Sigmoid colon (tissue), 7 donors: Measurements from ENCODE around the gene VPS29. TPM values are rescaled to one million over a fixed set of nuclear protein-coding genes. Genes with fewer than 3 reads are reported as not detected.

Experiments used
- DNase-seq: peaks from one replicate; pipeline ENCODE4 v3.0.0-alpha.2; 2019
- H3K27ac ChIP-seq, 4 donors: fragments of 200-600 bp; sonication (generic); one replicate each; pipeline ENCODE4 v1.5.1; 2016 to 2019; ENCODE audit warnings: mild to moderate bottlenecking in 1 of 4
- H3K27me3 ChIP-seq, 3 donors: fragments of 200-600 bp; sonication (generic); one replicate each; pipeline ENCODE4 v1.5.1; 2019; ENCODE audit warnings: mild to moderate bottlenecking in 1 of 3
- H3K36me3 ChIP-seq, 4 donors: fragments of 200-600 bp; sonication (generic); one replicate each; pipeline ENCODE4 v1.5.1; 2016 to 2019
- H3K4me1 ChIP-seq, 4 donors: fragments of 200-600 bp; sonication (generic); one replicate each; pipeline ENCODE4 v1.5.1; 2017 to 2019
- H3K4me3 ChIP-seq, 4 donors: fragments of 200-600 bp; sonication (generic); one replicate each; pipeline ENCODE4 v1.5.1; 2017 to 2019; ENCODE audit warnings: mild to moderate bottlenecking in 2 of 4, moderate library complexity in 1 of 4
- H3K9me3 ChIP-seq, 4 donors: fragments of 200-600 bp in 3 of 4; sonication (generic) in 3 of 4; one replicate each; pipeline versions ENCODE4 v1.5.1 to v1.6.1; 2013 to 2019
- CTCF ChIP-seq, 4 experiments: fragments of 450-650 bp in 3 of 4; fragments of 200-600 bp in 1 of 4; IDR thresholded peaks; one replicate each; pipeline ENCODE4 v1.5.1; 2016 to 2019; ENCODE audit warnings: antibody characterized with exemption in 4 of 4, mild to moderate bottlenecking in 3 of 4, moderate library complexity in 2 of 4
- EP300 ChIP-seq, 4 donors: sonication (generic); formaldehyde crosslinking; IDR thresholded peaks; one replicate each; pipeline ENCODE4 v1.6.1; 2017; ENCODE audit warnings: antibody characterized with exemption in 4 of 4
- POLR2A ChIP-seq, 2 donors: fragments of 450-650 bp; IDR thresholded peaks; one replicate each; pipeline ENCODE4 v1.6.1; 2016; ENCODE audit warnings: antibody characterized with exemption in 2 of 2, mild to moderate bottlenecking in 2 of 2, moderate library complexity in 2 of 2
- POLR2AphosphoS5 ChIP-seq, 4 donors: sonication (generic); formaldehyde crosslinking; IDR thresholded peaks; one replicate each; pipeline ENCODE4 v1.6.1; 2017; ENCODE audit warnings: antibody characterized with exemption in 4 of 4
- WGBS, 2 donors: extraction: QIAGEN DNeasy Blood & Tissue Kit; methylation state at CpG; one replicate each; pipeline ENCODE4 v1.1.7; 2013; 5-methylcytosine and 5-hydroxymethylcytosine counted together
- intact Hi-C: fragments of 100-400 bp; cut with DNase I; formaldehyde crosslinking; loops from one replicate; pipeline ENCODE4 v1.15.1; 2023
- polyA plus RNA-seq, 3 donors: library from polyadenylated mRNA; stranded (reverse); fragments of 200-250 nt; gene quantifications; one replicate each; pipeline ENCODE4 v1.2.3, GENCODE V29; 2013
- total RNA-seq, 4 donors: library from RNA; depleted of rRNA; stranded (reverse); fragments of >200 nt; gene quantifications; one replicate each; pipeline ENCODE4 v1.1.0, GENCODE V29; 2016
- donor health status: healthy with polysubstance abuse.
- donor health status: Bipolar disorder and iron deficiency.
- donor health status: healthy.

VPS29 gene
- total and polyA plus RNA-seq, 7 donors = 120 to 281 (median 189) TPM

GRCh38 chr12:110543252-110543959 is 41.5 kb upstream of the VPS29 start:
- no peak for TF ChIP-seq CTCF (IDR thresholded peaks at IDR 0.05)
- peak in 1 of 4 donors; percentile 58 for TF ChIP-seq EP300 (IDR thresholded peaks at IDR 0.05)
- TF ChIP-seq POLR2AphosphoS5 (IDR thresholded peaks at IDR 0.05) = peak; percentile 41 to 68 (median 53)
- Histone ChIP-seq H3K36me3 (peaks cover 0 to 20% (median 6%) of the 10 kb centered on the region in 4 donors), H3K27ac (peak overlapping the region; percentile 82 to 88 (median 83)), H3K27me3 (no peaks in the 10 kb centered on the region), H3K9me3 (no peaks in the 10 kb centered on the region), H3K4me3 (no peak overlapping the region), H3K4me1 (peaks cover 0 to 68% (median 56%) of the 10 kb centered on the region in 4 donors)
- intact Hi-C loops = loop anchor here (5.0 kb wide), 1 partner anchor 39 kb away; the partner anchor contains the start of gene PPTC7
- peak; percentile 98 for DNase-seq
- WGBS, 2 donors = 35 to 69% methylated on average over 7 of the region's 7 CpGs

GRCh38 chr12:110540048-110540447 is 38.1 kb upstream of the VPS29 start:
- Histone ChIP-seq H3K27ac (peak overlapping the region in 1 of 4 donors; percentile 88), H3K36me3 (peaks cover 0 to 36% (median 11%) of the 10 kb centered on the region in 4 donors), H3K4me1 (peaks cover 0 to 70% (median 54%) of the 10 kb centered on the region in 4 donors), H3K27me3 (no peaks in the 10 kb centered on the region), H3K4me3 (no peak overlapping the region), H3K9me3 (no peaks in the 10 kb centered on the region)
- TF ChIP-seq POLR2AphosphoS5 (IDR thresholded peaks at IDR 0.05) = no peak
- TF ChIP-seq CTCF (IDR thresholded peaks at IDR 0.05) = no peak
- TF ChIP-seq POLR2A (IDR thresholded peaks at IDR 0.05) = no peak
- TF ChIP-seq EP300 (IDR thresholded peaks at IDR 0.05) = no peak
- intact Hi-C loops = loop anchor here (5.0 kb wide), 1 partner anchor 42 kb away; the partner anchor contains the start of gene PPTC7
- DNase-seq = no peak
- 92 to 93% methylated on average over 8 of the region's 8 CpGs for WGBS, 2 donors

- DNase-seq = no peak
- Histone ChIP-seq H3K4me3 (no peak overlapping the region), H3K9me3 (no peaks in the 10 kb centered on the region), H3K36me3 (peaks cover 0 to 36% (median 11%) of the 10 kb centered on the region in 4 donors), H3K27ac (peak overlapping the region; percentile 4 to 88 (median 74)), H3K4me1 (peaks cover 0 to 70% (median 52%) of the 10 kb centered on the region in 4 donors), H3K27me3 (no peaks in the 10 kb centered on the region)
- no peak for TF ChIP-seq POLR2AphosphoS5 (IDR thresholded peaks at IDR 0.05)
- TF ChIP-seq POLR2A (IDR thresholded peaks at IDR 0.05) = no peak
- no peak for TF ChIP-seq EP300 (IDR thresholded peaks at IDR 0.05)
- TF ChIP-seq CTCF (IDR thresholded peaks at IDR 0.05) = no peak
- intact Hi-C loops = no loop called here
- 32 to 71% methylated on average over 5 of the region's 5 CpGs for WGBS, 2 donors
Measured at GRCh38 chr12:110538869-110539622, 37.1 kb upstream of the VPS29 start.

GRCh38 chr12:110537605-110538409 is 35.9 kb upstream of the VPS29 start:
- H3K4me1 ChIP-seq = peaks cover 0 to 70% (median 52%) of the 10 kb centered on the region in 4 donors
- intact Hi-C loops = no loop called here

More at GRCh38 chr12:110537605-110538409, 35.9 kb upstream of the VPS29 start:
- Histone ChIP-seq H3K9me3 (no peaks in the 10 kb centered on the region), H3K36me3 (peaks cover 0 to 36% (median 11%) of the 10 kb centered on the region in 4 donors), H3K4me3 (no peak overlapping the region), H3K27ac (peak overlapping the region; percentile 46 to 88 (median 74)), H3K27me3 (no peaks in the 10 kb centered on the region)
- TF ChIP-seq POLR2AphosphoS5 (IDR thresholded peaks at IDR 0.05) (peak in 1 of 4 donors; percentile 11), EP300 (IDR thresholded peaks at IDR 0.05) (no peak)
- DNase-seq = no peak
- 56 to 77% methylated on average over 9 of the region's 9 CpGs for WGBS, 2 donors
